ENCODE results near the gene GALNTL6.

GALNTL6 gene

DNA sequence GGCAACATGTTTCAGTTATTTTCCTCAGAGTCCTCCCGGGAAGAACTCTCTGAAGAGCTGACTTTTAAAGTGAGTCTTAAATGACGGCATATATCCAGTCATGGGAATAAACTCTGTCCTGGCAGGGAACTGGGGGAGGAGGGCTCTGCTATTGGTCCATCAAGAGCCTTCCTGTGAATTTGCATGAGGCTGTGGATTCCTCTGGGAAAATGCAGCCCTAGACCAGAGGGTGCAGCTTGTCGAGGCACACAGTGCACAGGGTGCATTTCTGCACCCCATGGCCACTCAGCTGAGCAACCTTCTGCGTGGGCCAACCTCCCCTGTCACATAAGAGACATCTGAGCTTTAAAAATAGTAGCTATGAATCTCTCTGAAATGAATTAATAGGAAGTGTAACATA is 360.0 kb downstream of the GALNTL6 start:
- H3K4me1 ChIP-seq (ENCODE audit: control insufficient read depth, insufficient read depth, low read length), result no peaks in the 10 kb centered on the region
- H3K27me3 ChIP-seq (ENCODE audit: control insufficient read depth in 1 of 2, insufficient read depth in 2 of 2, low read length in 2 of 2), result no peaks in the 10 kb centered on the region
- H3K4me3 ChIP-seq (ENCODE audit: low read length in 2 of 2), result no peak overlapping the region
- no peak overlapping the region for H3K27ac ChIP-seq (ENCODE audit: low read length)
- no peak overlapping the region for H3K9ac ChIP-seq (ENCODE audit: low read length in 2 of 2)
- H3K9me3 ChIP-seq (ENCODE audit: control insufficient read depth in 2 of 2, low read length in 2 of 2), result no peaks in the 10 kb centered on the region
- H3K36me3 ChIP-seq (ENCODE audit: control insufficient read depth in 2 of 2, insufficient read depth in 2 of 2, low read length in 2 of 2), result no peaks in the 10 kb centered on the region

- Histone ChIP-seq H3K27me3 (ENCODE audit: control insufficient read depth in 1 of 2, insufficient read depth in 2 of 2, low read length in 2 of 2) (no peaks in the 10 kb centered on the region), H3K9ac (ENCODE audit: low read length in 2 of 2) (no peak overlapping the region), H3K27ac (ENCODE audit: low read length) (no peak overlapping the region), H3K36me3 (ENCODE audit: control insufficient read depth in 2 of 2, insufficient read depth in 2 of 2, low read length in 2 of 2) (no peaks in the 10 kb centered on the region), H3K4me3 (ENCODE audit: low read length in 2 of 2) (no peak overlapping the region), H3K4me1 (ENCODE audit: control insufficient read depth, insufficient read depth, low read length) (no peaks in the 10 kb centered on the region), H3K9me3 (ENCODE audit: control insufficient read depth in 2 of 2, low read length in 2 of 2) (no peaks in the 10 kb centered on the region)
Measured at GRCh38 chr4:172177382-172177781, 364.2 kb downstream of the GALNTL6 start.

DNA sequence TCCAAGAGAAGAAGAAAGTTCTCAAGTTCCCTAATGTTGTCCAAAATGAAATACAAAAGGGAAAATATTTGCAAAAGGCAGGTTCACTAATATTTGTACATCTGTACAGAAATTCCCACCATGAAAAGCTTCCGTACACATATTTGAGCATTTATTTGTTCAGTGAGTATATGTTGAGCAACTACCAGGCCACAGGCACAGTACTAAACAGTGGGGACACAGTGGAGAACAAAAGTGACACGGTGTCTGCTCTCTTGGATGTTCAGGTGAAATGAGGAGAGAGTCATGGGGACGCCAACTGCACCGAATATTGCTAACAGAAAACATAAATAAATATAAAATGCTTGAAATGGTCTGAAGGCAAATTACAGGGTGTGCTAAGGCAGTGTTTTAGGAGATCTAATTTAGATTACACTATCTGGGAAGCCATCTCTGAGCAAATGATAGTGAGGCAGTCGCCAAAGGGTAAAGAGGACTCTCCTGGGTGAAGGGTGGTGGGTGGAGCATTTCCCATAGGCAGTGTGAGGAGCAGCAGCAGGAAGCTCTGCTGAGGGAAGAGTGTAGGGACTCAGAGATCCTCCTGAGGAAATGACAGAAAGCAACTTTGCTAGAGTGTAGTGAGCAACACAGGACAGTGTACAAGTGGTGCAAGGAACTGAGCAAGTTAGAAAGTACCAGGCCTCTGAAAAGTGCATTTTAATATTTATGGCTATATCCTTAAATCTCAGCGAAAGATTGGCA is 375.2 kb downstream of the GALNTL6 start:
- H3K4me1 ChIP-seq (ENCODE audit: control insufficient read depth, insufficient read depth, low read length), result no peaks in the 10 kb centered on the region
- no peak overlapping the region for H3K9ac ChIP-seq (ENCODE audit: low read length in 2 of 2)
- H3K36me3 ChIP-seq (ENCODE audit: control insufficient read depth in 2 of 2, insufficient read depth in 2 of 2, low read length in 2 of 2), result no peaks in the 10 kb centered on the region
- H3K27me3 ChIP-seq (ENCODE audit: control insufficient read depth in 1 of 2, insufficient read depth in 2 of 2, low read length in 2 of 2), result no peaks in the 10 kb centered on the region
- no peak overlapping the region for H3K27ac ChIP-seq (ENCODE audit: low read length)
- H3K9me3 ChIP-seq (ENCODE audit: control insufficient read depth in 2 of 2, low read length in 2 of 2), result peaks cover 0 to 3% of the 10 kb centered on the region in 2 donors
- no peak overlapping the region for H3K4me3 ChIP-seq (ENCODE audit: low read length in 2 of 2)

- H3K4me3 ChIP-seq (ENCODE audit: low read length in 2 of 2), result no peak overlapping the region
- H3K9me3 ChIP-seq (ENCODE audit: control insufficient read depth in 2 of 2, low read length in 2 of 2), result no peaks in the 10 kb centered on the region
- H3K9ac ChIP-seq (ENCODE audit: low read length in 2 of 2), result no peak overlapping the region
- H3K4me1 ChIP-seq (ENCODE audit: control insufficient read depth, insufficient read depth, low read length), result no peaks in the 10 kb centered on the region
- no peaks in the 10 kb centered on the region for H3K27me3 ChIP-seq (ENCODE audit: control insufficient read depth in 1 of 2, insufficient read depth in 2 of 2, low read length in 2 of 2)
- H3K27ac ChIP-seq (ENCODE audit: low read length), result no peak overlapping the region
- H3K36me3 ChIP-seq (ENCODE audit: control insufficient read depth in 2 of 2, insufficient read depth in 2 of 2, low read length in 2 of 2), result no peaks in the 10 kb centered on the region
Measured at GRCh38 chr4:172202480-172203076, 389.4 kb downstream of the GALNTL6 start.

- no peaks in the 10 kb centered on the region for H3K36me3 ChIP-seq (ENCODE audit: control insufficient read depth in 2 of 2, insufficient read depth in 2 of 2, low read length in 2 of 2)
- no peaks in the 10 kb centered on the region for H3K9me3 ChIP-seq (ENCODE audit: control insufficient read depth in 2 of 2, low read length in 2 of 2)
- H3K4me3 ChIP-seq (ENCODE audit: low read length in 2 of 2), result no peak overlapping the region
- H3K4me1 ChIP-seq (ENCODE audit: control insufficient read depth, insufficient read depth, low read length), result no peaks in the 10 kb centered on the region
- no peak overlapping the region for H3K9ac ChIP-seq (ENCODE audit: low read length in 2 of 2)
- H3K27ac ChIP-seq (ENCODE audit: low read length), result no peak overlapping the region
- no peaks in the 10 kb centered on the region for H3K27me3 ChIP-seq (ENCODE audit: control insufficient read depth in 1 of 2, insufficient read depth in 2 of 2, low read length in 2 of 2)
Measured at GRCh38 chr4:172207258-172207657, 394.1 kb downstream of the GALNTL6 start.

DNA sequence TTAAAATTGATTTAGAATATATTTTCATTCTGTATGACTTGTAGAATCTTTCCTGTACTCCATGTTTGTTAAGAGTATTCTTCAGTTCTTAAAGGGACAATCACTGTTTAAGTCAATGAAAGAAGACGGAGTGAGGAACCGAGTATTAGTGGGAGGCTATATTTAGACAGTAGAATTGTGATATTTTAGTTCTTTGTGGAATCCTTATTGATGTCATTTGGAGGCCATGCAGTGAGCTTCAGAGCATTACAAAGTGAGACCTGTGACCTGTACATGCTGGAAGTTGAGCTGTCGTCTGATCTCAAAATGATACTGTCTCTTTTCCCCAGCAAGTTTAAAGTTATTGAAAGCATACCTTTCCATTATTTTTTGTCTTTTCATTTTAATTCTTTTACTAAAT is 394.7 kb downstream of the GALNTL6 start:
- H3K9me3 ChIP-seq (ENCODE audit: control insufficient read depth in 2 of 2, low read length in 2 of 2), result no peaks in the 10 kb centered on the region
- H3K4me3 ChIP-seq (ENCODE audit: low read length in 2 of 2), result no peak overlapping the region
- H3K27me3 ChIP-seq (ENCODE audit: control insufficient read depth in 1 of 2, insufficient read depth in 2 of 2, low read length in 2 of 2), result no peaks in the 10 kb centered on the region
- H3K36me3 ChIP-seq (ENCODE audit: control insufficient read depth in 2 of 2, insufficient read depth in 2 of 2, low read length in 2 of 2), result no peaks in the 10 kb centered on the region
- H3K9ac ChIP-seq (ENCODE audit: low read length in 2 of 2), result no peak overlapping the region
- no peak overlapping the region for H3K27ac ChIP-seq (ENCODE audit: low read length)
- no peaks in the 10 kb centered on the region for H3K4me1 ChIP-seq (ENCODE audit: control insufficient read depth, insufficient read depth, low read length)

DNA sequence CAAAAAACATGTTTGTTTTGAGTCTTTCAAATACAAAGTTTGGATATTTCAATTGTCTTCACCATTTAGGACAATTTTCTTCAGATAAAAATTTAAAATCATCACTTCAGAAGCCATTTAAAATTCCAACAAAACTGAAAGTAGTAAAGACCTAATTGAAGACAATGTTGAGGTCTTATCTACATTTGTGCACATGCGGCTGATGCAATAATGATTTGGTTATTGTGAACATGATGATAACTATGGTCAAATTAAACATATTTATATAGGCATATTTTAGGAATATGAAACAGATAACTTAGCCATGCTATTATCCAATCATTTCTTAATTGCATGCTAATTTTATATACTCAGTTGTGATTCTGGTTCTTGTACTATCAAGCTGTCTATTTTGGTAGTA is 407.5 kb downstream of the GALNTL6 start:
- no peaks in the 10 kb centered on the region for H3K36me3 ChIP-seq (ENCODE audit: control insufficient read depth in 2 of 2, insufficient read depth in 2 of 2, low read length in 2 of 2)
- no peak overlapping the region for H3K27ac ChIP-seq (ENCODE audit: low read length)
- no peaks in the 10 kb centered on the region for H3K9me3 ChIP-seq (ENCODE audit: control insufficient read depth in 2 of 2, low read length in 2 of 2)
- H3K4me3 ChIP-seq (ENCODE audit: low read length in 2 of 2), result no peak overlapping the region
- H3K4me1 ChIP-seq (ENCODE audit: control insufficient read depth, insufficient read depth, low read length), result no peaks in the 10 kb centered on the region
- H3K27me3 ChIP-seq (ENCODE audit: control insufficient read depth in 1 of 2, insufficient read depth in 2 of 2, low read length in 2 of 2), result no peaks in the 10 kb centered on the region
- no peak overlapping the region for H3K9ac ChIP-seq (ENCODE audit: low read length in 2 of 2)

DNA sequence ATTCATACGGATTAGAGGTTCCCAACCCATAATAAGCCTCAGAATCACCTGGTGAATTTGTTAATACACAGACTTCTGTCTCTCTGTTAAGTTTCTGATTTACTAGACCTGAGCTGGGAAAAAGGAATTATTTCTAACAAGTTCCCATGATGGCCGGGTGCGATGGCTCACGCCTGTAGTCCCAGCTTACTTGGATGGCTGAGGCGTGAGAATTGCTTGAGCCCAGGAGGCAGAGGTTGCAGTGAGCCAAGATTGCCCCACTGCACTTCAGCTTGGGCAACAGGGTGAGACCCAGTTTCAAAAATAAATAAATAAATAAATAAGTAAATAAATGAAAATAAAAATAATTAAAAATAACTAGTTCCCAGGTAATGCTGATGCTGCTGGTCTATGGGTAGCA is 412.3 kb downstream of the GALNTL6 start:
- Histone ChIP-seq H3K4me3 (ENCODE audit: low read length in 2 of 2) (no peak overlapping the region), H3K36me3 (ENCODE audit: control insufficient read depth in 2 of 2, insufficient read depth in 2 of 2, low read length in 2 of 2) (no peaks in the 10 kb centered on the region), H3K27ac (ENCODE audit: low read length) (no peak overlapping the region), H3K9ac (ENCODE audit: low read length in 2 of 2) (no peak overlapping the region), H3K9me3 (ENCODE audit: control insufficient read depth in 2 of 2, low read length in 2 of 2) (no peaks in the 10 kb centered on the region), H3K27me3 (ENCODE audit: control insufficient read depth in 1 of 2, insufficient read depth in 2 of 2, low read length in 2 of 2) (no peaks in the 10 kb centered on the region), H3K4me1 (ENCODE audit: control insufficient read depth, insufficient read depth, low read length) (no peaks in the 10 kb centered on the region)

- H3K9me3 ChIP-seq (ENCODE audit: control insufficient read depth in 2 of 2, low read length in 2 of 2), result no peaks in the 10 kb centered on the region
- no peaks in the 10 kb centered on the region for H3K4me1 ChIP-seq (ENCODE audit: control insufficient read depth, insufficient read depth, low read length)
- no peaks in the 10 kb centered on the region for H3K27me3 ChIP-seq (ENCODE audit: control insufficient read depth in 1 of 2, insufficient read depth in 2 of 2, low read length in 2 of 2)
- H3K27ac ChIP-seq (ENCODE audit: low read length), result no peak overlapping the region
- H3K4me3 ChIP-seq (ENCODE audit: low read length in 2 of 2), result no peak overlapping the region
- no peak overlapping the region for H3K9ac ChIP-seq (ENCODE audit: low read length in 2 of 2)
- H3K36me3 ChIP-seq (ENCODE audit: control insufficient read depth in 2 of 2, insufficient read depth in 2 of 2, low read length in 2 of 2), result no peaks in the 10 kb centered on the region
Measured at GRCh38 chr4:172232966-172233365, 419.8 kb downstream of the GALNTL6 start.

GRCh38 chr4:172243551-172243950 is 430.3 kb downstream of the GALNTL6 start:
- no peak overlapping the region for H3K9ac ChIP-seq (ENCODE audit: low read length in 2 of 2)
- H3K9me3 ChIP-seq (ENCODE audit: control insufficient read depth in 2 of 2, low read length in 2 of 2), result no peaks in the 10 kb centered on the region
- no peak overlapping the region for H3K27ac ChIP-seq (ENCODE audit: low read length)
- H3K27me3 ChIP-seq (ENCODE audit: control insufficient read depth in 1 of 2, insufficient read depth in 2 of 2, low read length in 2 of 2), result no peaks in the 10 kb centered on the region
- H3K4me1 ChIP-seq (ENCODE audit: control insufficient read depth, insufficient read depth, low read length), result no peaks in the 10 kb centered on the region
- H3K36me3 ChIP-seq (ENCODE audit: control insufficient read depth in 2 of 2, insufficient read depth in 2 of 2, low read length in 2 of 2), result no peaks in the 10 kb centered on the region
- H3K4me3 ChIP-seq (ENCODE audit: low read length in 2 of 2), result no peak overlapping the region

DNA sequence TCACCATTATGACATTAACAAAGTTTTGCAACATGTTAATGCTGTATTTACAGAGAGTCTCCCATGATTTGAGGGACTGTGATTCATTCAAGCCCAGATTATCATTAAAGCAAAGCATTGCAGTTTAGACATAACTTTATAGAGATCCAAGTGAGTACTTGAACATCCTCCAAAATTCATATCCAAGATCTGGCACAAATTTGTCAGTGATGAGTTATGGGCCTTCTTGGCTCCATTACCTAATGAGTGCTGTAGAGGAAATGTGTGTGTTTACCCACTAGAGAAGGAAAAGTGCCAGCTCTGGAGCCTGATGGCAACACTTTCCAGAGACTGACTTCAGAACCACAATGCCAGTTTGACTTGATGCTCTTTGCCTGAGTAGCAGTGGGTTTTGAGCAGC is 432.3 kb downstream of the GALNTL6 start:
- Histone ChIP-seq H3K27me3 (ENCODE audit: control insufficient read depth in 1 of 2, insufficient read depth in 2 of 2, low read length in 2 of 2) (no peaks in the 10 kb centered on the region), H3K9ac (ENCODE audit: low read length in 2 of 2) (no peak overlapping the region), H3K9me3 (ENCODE audit: control insufficient read depth in 2 of 2, low read length in 2 of 2) (no peaks in the 10 kb centered on the region), H3K4me3 (ENCODE audit: low read length in 2 of 2) (no peak overlapping the region), H3K36me3 (ENCODE audit: control insufficient read depth in 2 of 2, insufficient read depth in 2 of 2, low read length in 2 of 2) (no peaks in the 10 kb centered on the region), H3K27ac (ENCODE audit: low read length) (no peak overlapping the region), H3K4me1 (ENCODE audit: control insufficient read depth, insufficient read depth, low read length) (no peaks in the 10 kb centered on the region)
